ENCODE data around the gene BEX3. TPM values are rescaled to one million over a fixed set of nuclear protein-coding genes. Genes with fewer than 3 reads are reported as not detected.

Gene BEX3
- total and polyA plus RNA-seq, 2 experiments from 2014 or later = 154 to 313 TPM

DNA sequence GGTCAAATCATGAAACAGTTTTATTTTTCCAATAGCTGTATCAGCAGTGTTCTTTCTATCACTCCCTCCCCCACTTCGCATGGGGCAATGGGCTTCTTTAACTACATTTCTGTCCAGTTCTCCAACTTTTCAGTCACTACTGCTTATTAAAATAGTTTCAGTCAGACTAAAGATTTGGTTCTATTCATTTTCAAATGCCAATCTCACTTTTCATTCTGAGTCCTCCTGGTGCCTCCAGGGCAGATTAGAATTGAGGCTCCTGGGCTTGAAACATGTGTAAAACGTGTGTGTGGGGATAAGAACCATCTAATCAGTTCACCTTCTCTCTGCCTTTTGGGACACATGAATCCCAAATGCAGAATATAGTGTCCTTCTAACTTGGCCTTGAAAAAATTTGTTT lies 3.5 kb upstream of the BEX3 start:
- Histone ChIP-seq H3F3A (ENCODE audit: insufficient read depth) (peaks cover 19% of the 10 kb centered on the region; the same call in 1 of the 2 replicates), H4K20me1 (ENCODE audit: insufficient read depth) (no peaks in the 10 kb centered on the region), H3K36me3 (ENCODE audit: low read depth) (no peaks in the 10 kb centered on the region), H3K4me1 (ENCODE audit: insufficient read depth) (peaks cover 21% of the 10 kb centered on the region), H3K27me3 (replicated peaks; ENCODE audit: insufficient read depth) (no peaks in the 10 kb centered on the region), H2AFZ (0 out of 2 replicates have a peak overlapping the region, but pooled peaks have one; percentile 69), H3K4me2 (ENCODE audit: unreplicated experiment) (no peak overlapping the region), H3K79me2 (ENCODE audit: insufficient read depth) (peaks cover 12% of the 10 kb centered on the region), H3K9me3 (ENCODE audit: low read depth) (no peaks in the 10 kb centered on the region), H3K9ac (no peak overlapping the region), H3K4me3 (no peak overlapping the region), H3K9me2 (ENCODE audit: insufficient read depth) (no peaks in the 10 kb centered on the region), H3K27ac (peak overlapping the region; percentile 81; the same call in 1 of the 2 replicates)
- no peak for DNase-seq
- in situ Hi-C loops (cut with MboI) = no loop called here
- 53 to 57% methylated on average over 2 of the region's 2 CpGs for WGBS, 2 experiments (ENCODE audit: low coverage in 1 of 2, low lambda C conversion rate in 2 of 2, missing lambda C conversion rate in 2 of 2)
- no peak for TF ChIP-seq EZH2phosphoT487 (IDR thresholded peaks at IDR 0.05; ENCODE audit: insufficient read depth, low read depth)
- TF ChIP-seq EZH2 (IDR thresholded peaks at IDR 0.05; ENCODE audit: insufficient read depth, poor library complexity, severe bottlenecking) = no peak

DNA sequence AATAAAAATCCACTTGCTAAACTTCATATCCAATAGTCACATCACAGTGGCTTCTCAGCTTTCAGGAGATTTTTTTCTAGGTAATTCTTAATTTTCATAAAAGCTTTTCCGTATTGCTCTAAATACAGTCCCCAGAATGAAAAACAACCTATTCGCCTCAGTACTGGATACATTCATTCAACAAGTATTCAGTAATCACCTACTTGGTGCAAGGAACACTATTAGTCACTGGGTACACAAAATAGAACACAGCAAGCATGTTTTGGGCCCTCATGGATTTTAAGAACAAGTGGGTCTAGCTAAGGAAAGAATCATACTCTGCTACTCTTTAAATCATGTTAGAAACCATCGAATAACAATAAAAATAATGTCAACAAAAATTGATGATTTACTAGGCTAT lies 2.8 kb upstream of the BEX3 start:
- in situ Hi-C loops (cut with MboI) = no loop called here
- H3K9me3 ChIP-seq (ENCODE audit: low read depth) = no peaks in the 10 kb centered on the region
- H2AFZ ChIP-seq = peak overlapping the region; percentile 69; the same call in 1 of the 2 replicates
- peak overlapping the region; percentile 81 for H3K27ac ChIP-seq
- no peaks in the 10 kb centered on the region for H3K9me2 ChIP-seq (ENCODE audit: insufficient read depth)
- H3F3A ChIP-seq (ENCODE audit: insufficient read depth) = peaks cover 19% of the 10 kb centered on the region; the same call in 1 of the 2 replicates
- H3K27me3 ChIP-seq (replicated peaks; ENCODE audit: insufficient read depth) = no peaks in the 10 kb centered on the region
- no peaks in the 10 kb centered on the region for H3K36me3 ChIP-seq (ENCODE audit: low read depth)
- DNase-seq = peak; percentile 46
- H3K9ac ChIP-seq = no peak overlapping the region
- no peak overlapping the region for H3K4me3 ChIP-seq
- H3K4me1 ChIP-seq (ENCODE audit: insufficient read depth) = peaks cover 20% of the 10 kb centered on the region
- no peak for TF ChIP-seq EZH2phosphoT487 (IDR thresholded peaks at IDR 0.05; ENCODE audit: insufficient read depth, low read depth)
- TF ChIP-seq EZH2 (IDR thresholded peaks at IDR 0.05; ENCODE audit: insufficient read depth, poor library complexity, severe bottlenecking) = no peak
- 43 to 61% methylated on average over 3 of the region's 3 CpGs for WGBS, 2 experiments (ENCODE audit: low coverage in 1 of 2, low lambda C conversion rate in 2 of 2, missing lambda C conversion rate in 2 of 2)
- H4K20me1 ChIP-seq (ENCODE audit: insufficient read depth) = no peaks in the 10 kb centered on the region
- H3K79me2 ChIP-seq (ENCODE audit: insufficient read depth) = peaks cover 12% of the 10 kb centered on the region
- no peak overlapping the region for H3K4me2 ChIP-seq (ENCODE audit: unreplicated experiment)

GRCh38 chrX:103376979-103377324 lies 614 bp downstream of the BEX3 start:
- Histone ChIP-seq H2AFZ (peak overlapping the region; percentile 69), H4K20me1 (ENCODE audit: insufficient read depth) (no peaks in the 10 kb centered on the region), H3K4me3 (peak overlapping the region; percentile 89), H3K79me2 (ENCODE audit: insufficient read depth) (peaks cover 12% of the 10 kb centered on the region), H3K9me3 (ENCODE audit: low read depth) (no peaks in the 10 kb centered on the region), H3K4me2 (ENCODE audit: unreplicated experiment) (peak overlapping the region; percentile 79), H3K4me1 (ENCODE audit: insufficient read depth) (peaks cover 20% of the 10 kb centered on the region), H3K36me3 (ENCODE audit: low read depth) (no peaks in the 10 kb centered on the region), H3K27ac (peak overlapping the region; percentile 21; the same call in 1 of the 2 replicates), H3F3A (ENCODE audit: insufficient read depth) (peaks cover 19% of the 10 kb centered on the region; the same call in 1 of the 2 replicates), H3K27me3 (replicated peaks; ENCODE audit: insufficient read depth) (no peaks in the 10 kb centered on the region), H3K9ac (peak overlapping the region; percentile 94), H3K9me2 (ENCODE audit: insufficient read depth) (no peaks in the 10 kb centered on the region)
- TF ChIP-seq EZH2phosphoT487 (IDR thresholded peaks at IDR 0.05; ENCODE audit: insufficient read depth, low read depth) = no peak
- TF ChIP-seq EZH2 (IDR thresholded peaks at IDR 0.05; ENCODE audit: insufficient read depth, poor library complexity, severe bottlenecking) = no peak
- DNase-seq = peak; percentile 45
- in situ Hi-C loops (cut with MboI) = no loop called here
- 0% methylated on average over 12 of the region's 19 CpGs; no CpG with 5 or more reads in 1 of the 2 experiments for WGBS, 2 experiments (ENCODE audit: low coverage in 1 of 2, low lambda C conversion rate in 2 of 2, missing lambda C conversion rate in 2 of 2)

GRCh38 chrX:103378990-103379389 lies 2.7 kb downstream of the BEX3 start:
- no peak for TF ChIP-seq EZH2phosphoT487 (IDR thresholded peaks at IDR 0.05; ENCODE audit: insufficient read depth, low read depth)
- TF ChIP-seq EZH2 (IDR thresholded peaks at IDR 0.05; ENCODE audit: insufficient read depth, poor library complexity, severe bottlenecking) = no peak
- Histone ChIP-seq H2AFZ (no peak overlapping the region), H3K4me1 (ENCODE audit: insufficient read depth) (peaks cover 7% of the 10 kb centered on the region), H3F3A (ENCODE audit: insufficient read depth) (peaks cover 6% of the 10 kb centered on the region; the same call in 1 of the 2 replicates), H3K36me3 (ENCODE audit: low read depth) (no peaks in the 10 kb centered on the region), H3K4me2 (ENCODE audit: unreplicated experiment) (no peak overlapping the region), H3K9me3 (ENCODE audit: low read depth) (no peaks in the 10 kb centered on the region), H4K20me1 (ENCODE audit: insufficient read depth) (no peaks in the 10 kb centered on the region), H3K9me2 (ENCODE audit: insufficient read depth) (no peaks in the 10 kb centered on the region), H3K79me2 (ENCODE audit: insufficient read depth) (peaks cover 12% of the 10 kb centered on the region), H3K27ac (no peak overlapping the region), H3K27me3 (replicated peaks; ENCODE audit: insufficient read depth) (no peaks in the 10 kb centered on the region), H3K9ac (no peak overlapping the region), H3K4me3 (no peak overlapping the region)
- 96 to 98% methylated on average over 2 of the region's 2 CpGs for WGBS, 2 experiments (ENCODE audit: low coverage in 1 of 2, low lambda C conversion rate in 2 of 2, missing lambda C conversion rate in 2 of 2)
- in situ Hi-C loops (cut with MboI) = no loop called here
- no peak for DNase-seq

Measured in GM23248 (cell line).